ENCODE results near the gene TRAF7.

TRAF7 gene

GRCh38 chr16:2165861-2166260, 10.3 kb downstream of the TRAF7 start:
- DNase-seq (ENCODE audit: low read depth), result no peak

DNA sequence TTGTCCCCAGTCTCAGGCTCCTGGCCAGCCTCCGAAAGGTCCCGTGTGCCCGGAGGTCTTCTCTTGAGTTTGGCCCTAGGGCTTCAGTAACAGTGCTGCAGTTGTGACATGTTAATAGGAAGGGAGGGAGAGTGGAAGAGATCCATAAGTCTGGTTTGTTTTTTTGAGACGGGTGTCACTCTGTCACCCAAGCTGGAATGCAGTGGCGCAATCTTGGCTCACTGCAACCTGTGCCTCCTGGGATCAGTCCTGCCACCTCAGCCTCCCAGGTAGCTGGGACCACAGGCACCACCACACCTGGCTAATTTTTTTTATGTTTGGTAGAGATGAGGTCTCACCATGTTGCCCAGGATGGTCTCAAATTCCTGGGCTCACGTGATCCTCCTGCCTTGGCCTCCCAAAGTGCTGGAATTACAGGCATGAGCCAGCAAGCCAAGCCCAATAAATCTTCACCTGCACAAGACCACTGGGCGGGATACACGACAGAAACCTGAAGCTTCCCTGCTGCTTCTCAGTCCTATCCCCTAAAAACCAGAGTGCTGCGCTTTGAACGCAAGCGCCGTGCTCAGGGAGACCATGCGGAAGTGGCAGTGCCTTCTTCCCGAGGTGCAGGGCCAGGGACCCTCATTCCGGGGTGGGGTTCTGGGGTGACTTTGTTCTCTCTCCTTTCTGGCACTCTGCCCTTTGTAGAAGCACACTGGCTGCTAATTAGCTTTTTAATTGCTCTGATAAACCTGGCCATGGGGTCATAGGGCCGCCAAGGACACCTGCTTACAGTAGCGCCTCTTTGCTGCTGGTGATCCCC, 10.9 kb downstream of the TRAF7 start:
- no peak for DNase-seq (ENCODE audit: low read depth)

DNA sequence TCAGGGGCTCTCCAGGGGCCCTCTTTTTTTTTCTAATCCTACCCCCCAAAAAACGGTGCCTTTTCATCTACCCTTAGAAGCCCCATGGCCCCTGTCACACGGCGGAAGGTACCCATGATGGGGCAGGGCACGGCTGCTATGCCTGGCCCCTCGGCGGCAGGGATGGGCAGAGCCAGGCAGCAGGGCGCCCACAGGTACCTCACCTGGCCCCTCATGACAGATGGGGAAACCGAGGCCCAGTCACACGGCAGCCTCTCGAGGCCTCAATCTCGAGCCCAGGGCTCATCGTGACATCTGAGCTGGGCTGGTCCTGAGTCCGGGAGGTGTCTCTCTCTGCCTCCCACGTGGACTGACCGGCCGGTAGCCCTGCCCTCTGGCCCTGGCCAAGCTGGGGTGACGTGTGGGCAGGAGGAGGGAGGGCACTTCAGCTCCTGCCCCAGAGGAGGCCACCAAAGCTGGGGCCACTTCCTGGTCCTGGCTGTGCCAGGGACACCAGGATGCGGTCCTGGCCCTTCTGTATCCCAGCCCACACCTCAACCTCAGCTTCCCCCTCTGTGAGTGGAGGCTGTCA, 11.6 kb downstream of the TRAF7 start:
- DNase-seq (ENCODE audit: low read depth), result no peak

DNA sequence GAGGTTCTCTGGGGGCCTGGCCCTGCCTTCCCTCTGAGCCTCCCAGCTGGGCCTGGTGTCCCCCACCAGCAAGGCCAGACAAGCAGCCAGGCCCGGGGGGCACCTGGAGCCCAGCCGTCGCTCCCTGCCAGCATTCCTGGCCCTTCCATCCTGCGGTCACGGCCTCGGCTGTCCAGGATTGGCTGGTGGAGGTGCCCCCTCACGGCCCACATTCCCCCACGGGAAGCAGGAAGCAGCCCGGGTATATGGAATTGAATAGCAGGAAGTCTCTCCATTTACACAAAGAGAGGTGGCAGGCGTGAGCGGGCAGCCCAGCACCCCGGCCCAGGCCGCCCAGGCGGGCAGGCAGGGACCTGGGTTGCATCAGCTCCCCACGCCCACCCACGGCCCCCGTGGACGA, 14.5 kb downstream of the TRAF7 start:
- no peak for DNase-seq (ENCODE audit: low read depth)

DNA sequence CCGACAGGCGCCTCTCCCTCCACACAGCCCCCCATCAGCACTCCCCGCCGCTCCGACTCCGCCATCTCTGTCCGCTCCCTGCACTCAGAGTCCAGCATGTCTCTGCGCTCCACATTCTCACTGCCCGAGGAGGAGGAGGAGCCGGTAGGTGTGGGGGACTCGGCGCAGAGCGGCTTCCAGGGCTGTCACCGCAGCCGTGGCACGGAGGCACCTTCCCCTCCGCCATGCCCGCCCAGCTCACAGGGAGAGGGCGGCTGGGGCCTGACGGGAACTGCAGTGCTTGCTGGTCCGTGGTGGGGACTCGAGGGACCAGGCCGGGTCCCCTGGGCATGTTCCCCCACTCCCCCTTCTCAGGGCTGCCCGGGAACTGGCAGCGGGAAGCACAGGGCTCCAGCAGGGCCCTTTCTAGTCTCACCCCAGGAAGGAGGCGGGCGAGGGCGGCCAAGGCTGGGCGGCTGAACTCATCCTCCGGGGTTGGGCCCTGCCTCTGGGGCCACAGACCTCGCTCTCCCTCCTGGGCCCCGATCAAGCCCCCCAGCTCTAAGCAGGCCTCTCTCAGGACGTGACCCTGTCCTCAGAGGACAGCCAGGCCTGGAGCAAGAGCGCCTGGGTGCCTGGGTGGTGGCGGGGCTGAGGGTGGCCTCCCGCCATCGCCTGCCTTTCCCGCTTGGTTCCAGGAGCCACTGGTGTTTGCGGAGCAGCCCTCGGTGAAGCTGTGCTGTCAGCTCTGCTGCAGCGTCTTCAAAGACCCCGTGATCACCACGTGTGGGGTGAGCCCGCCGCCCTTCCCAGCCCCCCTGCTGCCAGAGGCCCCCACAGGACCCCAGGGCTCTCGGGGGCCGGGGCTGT, 15.2 kb downstream of the TRAF7 start:
- DNase-seq (ENCODE audit: low read depth), result no peak

- DNase-seq (ENCODE audit: low read depth), result no peak
Observed at GRCh38 chr16:2171601-2172178, 16.1 kb downstream of the TRAF7 start.

DNA sequence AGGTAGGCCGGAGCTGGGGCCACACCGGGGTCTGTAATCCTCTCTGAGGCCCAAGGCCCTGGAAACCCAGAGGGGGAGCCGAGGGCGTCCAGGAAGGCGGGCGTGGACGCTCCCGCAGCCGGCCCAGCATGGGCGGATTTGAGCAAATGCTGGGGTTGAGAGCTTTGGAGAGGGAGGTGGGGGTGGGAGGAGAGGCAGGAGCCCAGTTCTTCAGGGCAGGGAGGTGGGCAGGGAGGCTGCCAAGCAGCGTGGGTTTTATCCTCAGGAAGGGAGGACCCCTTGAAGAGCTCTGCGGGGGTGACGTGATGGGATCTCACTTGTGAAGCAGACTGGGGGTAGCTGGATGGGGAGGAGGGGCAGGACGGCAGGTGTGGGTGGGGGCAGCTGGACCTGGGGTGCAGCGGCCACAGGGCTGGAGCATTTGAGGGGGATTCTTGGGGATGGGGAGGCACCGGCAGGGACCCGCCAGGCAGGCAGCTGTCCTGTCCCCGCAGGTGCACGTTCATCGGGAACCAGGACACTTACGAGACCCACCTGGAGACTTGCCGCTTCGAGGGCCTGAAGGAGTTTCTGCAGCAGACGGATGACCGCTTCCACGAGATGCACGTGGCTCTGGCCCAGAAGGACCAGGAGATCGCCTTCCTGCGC, 17.2 kb downstream of the TRAF7 start:
- DNase-seq (ENCODE audit: low read depth), result no peak

- DNase-seq (ENCODE audit: low read depth), result no peak
Observed at GRCh38 chr16:2173366-2173765, 17.8 kb downstream of the TRAF7 start.

- DNase-seq (ENCODE audit: low read depth), result no peak
Observed at GRCh38 chr16:2173916-2174315, 18.3 kb downstream of the TRAF7 start.

GRCh38 chr16:2174396-2175131, 19.0 kb downstream of the TRAF7 start:
- no peak for DNase-seq (ENCODE audit: low read depth)

GRCh38 chr16:2175454-2175853, 19.9 kb downstream of the TRAF7 start:
- no peak for DNase-seq (ENCODE audit: low read depth)

GRCh38 chr16:2176047-2176446, 20.5 kb downstream of the TRAF7 start:
- DNase-seq (ENCODE audit: low read depth), result no peak

DNA sequence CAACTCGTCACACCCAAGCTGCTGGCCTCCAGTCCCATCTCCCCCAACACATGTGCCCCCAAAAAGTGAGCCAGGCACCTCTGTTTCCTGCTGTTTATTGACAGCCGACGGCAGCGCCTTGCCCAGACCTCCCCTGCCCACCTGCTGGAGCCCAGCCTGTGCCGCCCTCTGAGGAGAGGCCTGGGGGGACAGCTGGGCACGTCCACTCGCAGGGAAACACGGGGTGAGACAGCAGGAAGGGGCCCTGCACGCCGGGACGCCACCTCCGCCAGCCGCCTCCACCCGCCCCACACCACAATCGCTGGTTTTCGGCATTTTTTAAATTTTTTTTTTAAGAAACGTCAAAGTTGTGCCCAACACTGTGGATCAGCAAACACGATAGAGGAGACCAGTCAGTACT, 21.5 kb downstream of the TRAF7 start:
- DNase-seq (ENCODE audit: low read depth), result no peak

DNA sequence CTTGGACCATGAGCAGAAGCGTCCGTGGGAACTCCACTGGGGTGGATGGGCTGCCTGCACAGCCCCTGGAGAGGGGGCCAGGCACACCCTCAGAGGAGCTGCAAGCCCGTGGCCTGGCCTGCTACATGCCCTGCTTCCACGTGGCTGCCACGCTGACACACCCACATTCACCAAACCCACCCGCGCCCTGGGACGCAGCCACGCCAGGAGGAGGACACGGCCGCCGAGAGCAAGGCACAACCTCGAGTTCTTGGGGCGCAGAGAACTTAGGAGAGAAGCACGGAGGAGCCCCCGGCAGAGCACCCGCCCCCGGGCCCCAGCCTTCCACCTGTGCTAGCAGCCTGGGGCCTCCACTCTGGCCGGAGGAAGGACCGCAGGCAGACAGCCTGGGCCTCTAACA, 22.0 kb downstream of the TRAF7 start:
- DNase-seq (ENCODE audit: low read depth), result no peak

DNA sequence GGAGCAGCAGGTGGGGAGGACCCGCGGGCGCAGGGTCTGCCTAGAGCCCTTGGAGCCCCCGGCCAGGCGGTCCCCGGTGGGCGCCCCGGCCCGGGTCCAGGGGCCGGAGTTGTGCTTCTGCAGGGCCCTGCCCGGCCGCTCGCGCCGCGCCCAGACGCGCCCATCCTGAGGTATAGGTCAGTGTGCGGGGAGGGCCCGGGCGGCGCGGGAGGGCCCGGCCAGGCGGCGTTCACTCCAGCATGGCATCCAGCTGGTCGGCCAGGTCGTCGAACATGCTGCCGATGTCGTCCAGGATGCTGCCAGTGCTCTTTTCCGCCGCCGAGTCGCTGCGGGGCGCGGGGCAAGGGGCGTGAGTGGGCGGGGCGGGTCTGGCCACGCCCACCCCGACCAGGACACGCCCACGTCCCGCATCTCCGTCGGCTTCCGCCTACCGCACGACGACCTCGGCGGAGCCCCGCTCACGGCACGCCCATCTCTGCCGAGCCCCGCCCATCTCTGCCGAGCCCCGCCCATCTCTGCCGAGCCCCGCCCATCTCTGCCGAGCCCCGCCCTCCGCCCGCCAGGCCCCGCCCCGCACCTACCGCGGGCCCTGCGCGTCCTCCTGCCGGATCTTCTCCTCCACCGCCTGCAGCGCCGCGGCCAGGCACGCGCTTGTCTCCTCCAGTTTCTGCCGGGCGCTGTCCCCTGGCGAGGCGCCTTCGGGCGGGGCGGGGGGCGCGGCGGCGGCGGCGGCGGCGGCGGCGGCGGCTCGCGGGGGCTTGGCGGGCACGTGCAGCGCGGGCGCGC, 22.9 kb downstream of the TRAF7 start:
- no peak for DNase-seq (ENCODE audit: low read depth)

- DNase-seq (ENCODE audit: low read depth), result no peak
Observed at GRCh38 chr16:2179107-2179501, 23.5 kb downstream of the TRAF7 start.

DNA sequence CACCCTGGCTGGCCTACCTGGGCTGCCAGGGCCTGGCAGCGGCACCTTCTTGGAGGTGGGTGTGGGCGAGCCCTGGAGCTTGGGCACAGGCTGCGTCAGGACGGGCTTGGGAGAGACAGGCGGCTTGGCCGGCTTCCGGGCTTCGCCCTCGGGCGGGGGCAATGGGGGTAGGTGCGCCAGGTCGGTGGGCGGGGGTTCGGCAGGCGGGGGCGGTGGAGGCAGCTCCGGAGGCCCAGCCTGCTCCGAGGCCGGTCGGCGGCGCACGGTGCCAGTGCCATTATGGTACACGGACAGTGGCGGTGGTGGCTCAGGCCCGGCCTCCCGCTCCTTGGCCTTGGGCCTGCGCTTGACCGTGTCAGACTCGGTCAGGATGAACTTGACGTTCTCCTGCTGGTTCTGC, 24.0 kb downstream of the TRAF7 start:
- DNase-seq (ENCODE audit: low read depth), result no peak

DNA sequence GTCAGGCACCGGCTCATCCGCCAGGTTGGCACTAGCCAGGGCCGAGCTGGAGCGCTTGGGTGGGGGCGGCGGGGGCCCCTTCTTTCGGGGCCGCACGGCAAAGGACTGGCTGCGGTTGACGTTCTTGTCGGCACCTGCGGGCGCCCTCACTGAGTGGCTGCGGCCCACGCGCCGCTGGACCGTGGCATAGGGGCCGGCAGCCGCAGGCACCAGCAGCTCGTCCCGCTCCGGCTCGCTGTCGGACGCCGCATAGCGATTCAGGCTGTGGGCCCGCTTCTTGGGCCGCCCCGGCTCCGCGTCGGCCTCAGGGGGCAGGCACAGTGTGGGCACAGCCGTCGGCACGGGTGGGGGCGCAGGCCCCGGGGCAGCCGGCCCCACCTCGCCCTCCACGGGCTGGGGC, 24.9 kb downstream of the TRAF7 start:
- no peak for DNase-seq (ENCODE audit: low read depth)

GRCh38 chr16:2180962-2181923, 25.7 kb downstream of the TRAF7 start:
- no peak for DNase-seq (ENCODE audit: low read depth)
